ENCODE measurements around the gene INPP4B.

Gene INPP4B

DNA sequence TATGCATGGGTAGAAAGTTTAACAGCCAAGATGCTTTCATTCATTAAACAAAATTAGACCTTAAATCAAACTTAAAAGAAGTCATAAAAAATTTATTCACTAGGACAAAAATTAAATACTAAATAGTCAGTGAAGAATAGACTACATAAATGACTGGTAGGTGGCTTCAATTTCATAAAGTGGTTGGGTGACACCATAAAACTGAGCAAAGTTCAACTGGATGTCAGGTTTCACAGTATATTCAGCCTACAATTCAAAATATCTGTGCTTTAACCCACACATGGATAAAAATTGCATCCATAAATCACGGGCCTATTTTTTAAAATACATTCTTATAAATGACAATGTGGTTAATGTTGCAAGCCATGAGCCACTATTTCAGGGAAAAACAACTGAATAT lies 627.4 kb downstream of the INPP4B start:
- H3K27me3 ChIP-seq (ENCODE audit: low read depth, low read length), result no peaks in the 10 kb centered on the region
- H2AFZ ChIP-seq (ENCODE audit: low read depth, low read length), result no peak overlapping the region
- H3K4me2 ChIP-seq (ENCODE audit: low read length), result no peak overlapping the region
- H3K27ac ChIP-seq (ENCODE audit: low read length), result no peak overlapping the region
- H4K20me1 ChIP-seq (ENCODE audit: insufficient read depth, low read length), result no peaks in the 10 kb centered on the region
- no peaks in the 10 kb centered on the region for H3K9me3 ChIP-seq (ENCODE audit: insufficient read depth, low read length)
- no peaks in the 10 kb centered on the region for H3K36me3 ChIP-seq (replicated peaks; ENCODE audit: low read depth, low read length)
- no peak overlapping the region for H3K9ac ChIP-seq (ENCODE audit: low read length)
- no peaks in the 10 kb centered on the region for H3K4me1 ChIP-seq (ENCODE audit: low read length)
- no peak overlapping the region for H3K4me3 ChIP-seq (ENCODE audit: low read length)
- H3K79me2 ChIP-seq (ENCODE audit: low read length), result no peaks in the 10 kb centered on the region
- TF ChIP-seq, protein P1, sequence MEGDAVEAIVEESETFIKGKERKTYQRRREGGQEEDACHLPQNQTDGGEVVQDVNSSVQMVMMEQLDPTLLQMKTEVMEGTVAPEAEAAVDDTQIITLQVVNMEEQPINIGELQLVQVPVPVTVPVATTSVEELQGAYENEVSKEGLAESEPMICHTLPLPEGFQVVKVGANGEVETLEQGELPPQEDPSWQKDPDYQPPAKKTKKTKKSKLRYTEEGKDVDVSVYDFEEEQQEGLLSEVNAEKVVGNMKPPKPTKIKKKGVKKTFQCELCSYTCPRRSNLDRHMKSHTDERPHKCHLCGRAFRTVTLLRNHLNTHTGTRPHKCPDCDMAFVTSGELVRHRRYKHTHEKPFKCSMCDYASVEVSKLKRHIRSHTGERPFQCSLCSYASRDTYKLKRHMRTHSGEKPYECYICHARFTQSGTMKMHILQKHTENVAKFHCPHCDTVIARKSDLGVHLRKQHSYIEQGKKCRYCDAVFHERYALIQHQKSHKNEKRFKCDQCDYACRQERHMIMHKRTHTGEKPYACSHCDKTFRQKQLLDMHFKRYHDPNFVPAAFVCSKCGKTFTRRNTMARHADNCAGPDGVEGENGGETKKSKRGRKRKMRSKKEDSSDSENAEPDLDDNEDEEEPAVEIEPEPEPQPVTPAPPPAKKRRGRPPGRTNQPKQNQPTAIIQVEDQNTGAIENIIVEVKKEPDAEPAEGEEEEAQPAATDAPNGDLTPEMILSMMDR (IDR thresholded peaks at IDR 0.05; ENCODE audit: low read depth, low read length), result no peak
- no peak for TF ChIP-seq EZH2phosphoT487 (IDR thresholded peaks at IDR 0.05; ENCODE audit: low read depth)

DNA sequence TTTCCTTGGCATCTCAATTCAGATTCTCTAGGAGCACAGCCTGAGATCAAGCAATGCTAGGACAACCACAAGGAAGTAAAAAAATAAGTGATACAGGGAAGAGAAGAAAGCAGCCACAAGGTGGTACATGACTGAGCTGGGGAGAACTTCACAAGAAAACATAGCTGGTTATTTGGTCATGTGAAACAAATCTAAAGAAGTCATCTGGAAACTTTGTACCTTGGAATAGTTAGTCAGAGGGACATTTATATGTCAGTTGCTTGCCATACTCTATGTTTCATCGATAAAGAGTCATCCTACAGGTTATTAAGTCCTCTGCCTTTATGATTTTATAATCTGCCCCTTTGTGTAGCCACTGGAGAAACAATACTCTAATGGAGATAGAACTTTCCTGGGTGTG lies 634.7 kb downstream of the INPP4B start:
- no peak overlapping the region for H3K27ac ChIP-seq (ENCODE audit: low read length)
- TF ChIP-seq, protein P1 (IDR thresholded peaks at IDR 0.05; ENCODE audit: low read depth, low read length), result peak; percentile 14; the same call in 1 of the 2 replicates
- no peak for TF ChIP-seq EZH2phosphoT487 (IDR thresholded peaks at IDR 0.05; ENCODE audit: low read depth)
- H2AFZ ChIP-seq (ENCODE audit: low read depth, low read length), result no peak overlapping the region
- peaks cover 9% of the 10 kb centered on the region for H3K4me1 ChIP-seq (ENCODE audit: low read length)
- no peak overlapping the region for H3K4me3 ChIP-seq (ENCODE audit: low read length)
- H3K4me2 ChIP-seq (ENCODE audit: low read length), result no peak overlapping the region
- no peaks in the 10 kb centered on the region for H3K79me2 ChIP-seq (ENCODE audit: low read length)
- H3K9ac ChIP-seq (ENCODE audit: low read length), result no peak overlapping the region
- no peaks in the 10 kb centered on the region for H3K27me3 ChIP-seq (ENCODE audit: low read depth, low read length)
- H4K20me1 ChIP-seq (ENCODE audit: insufficient read depth, low read length), result no peaks in the 10 kb centered on the region
- H3K9me3 ChIP-seq (ENCODE audit: insufficient read depth, low read length), result 0 out of 2 replicates have a peak, but pooled peaks cover 3% of the 10 kb centered on the region
- no peaks in the 10 kb centered on the region for H3K36me3 ChIP-seq (replicated peaks; ENCODE audit: low read depth, low read length)

DNA sequence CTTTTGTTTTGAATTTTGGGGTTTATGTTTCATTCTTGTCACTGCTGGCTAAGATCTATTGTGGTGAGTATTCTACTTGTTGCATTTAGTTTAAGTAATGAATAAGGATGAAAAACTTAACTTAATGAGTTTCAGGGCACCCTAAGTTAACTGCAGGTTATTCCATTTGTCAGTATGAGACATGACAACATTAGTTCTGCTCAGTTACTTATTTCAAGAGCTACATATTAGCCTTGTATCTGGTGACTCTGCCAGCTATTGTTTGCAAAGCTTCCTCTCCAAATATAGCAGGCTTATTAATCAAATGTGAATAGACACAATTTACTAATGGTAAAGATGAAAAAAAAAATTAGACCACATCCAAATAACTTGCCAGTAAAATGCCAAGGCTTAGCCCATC lies 642.6 kb downstream of the INPP4B start:
- 0 out of 2 replicates have a peak, but pooled peaks cover 3% of the 10 kb centered on the region for H3K9me3 ChIP-seq (ENCODE audit: insufficient read depth, low read length)
- H3K4me3 ChIP-seq (ENCODE audit: low read length), result no peak overlapping the region
- H3K4me1 ChIP-seq (ENCODE audit: low read length), result peaks cover 30% of the 10 kb centered on the region
- H3K4me2 ChIP-seq (ENCODE audit: low read length), result peak overlapping the region; percentile 8; the same call in 1 of the 2 replicates
- TF ChIP-seq, protein P1 (IDR thresholded peaks at IDR 0.05; ENCODE audit: low read depth, low read length), result no peak
- no peak for TF ChIP-seq EZH2phosphoT487 (IDR thresholded peaks at IDR 0.05; ENCODE audit: low read depth)
- H3K27me3 ChIP-seq (ENCODE audit: low read depth, low read length), result peaks cover 33% of the 10 kb centered on the region
- H3K36me3 ChIP-seq (replicated peaks; ENCODE audit: low read depth, low read length), result no peaks in the 10 kb centered on the region
- H4K20me1 ChIP-seq (ENCODE audit: insufficient read depth, low read length), result no peaks in the 10 kb centered on the region
- H3K79me2 ChIP-seq (ENCODE audit: low read length), result no peaks in the 10 kb centered on the region
- H3K27ac ChIP-seq (ENCODE audit: low read length), result no peak overlapping the region
- H3K9ac ChIP-seq (ENCODE audit: low read length), result no peak overlapping the region
- no peak overlapping the region for H2AFZ ChIP-seq (ENCODE audit: low read depth, low read length)

DNA sequence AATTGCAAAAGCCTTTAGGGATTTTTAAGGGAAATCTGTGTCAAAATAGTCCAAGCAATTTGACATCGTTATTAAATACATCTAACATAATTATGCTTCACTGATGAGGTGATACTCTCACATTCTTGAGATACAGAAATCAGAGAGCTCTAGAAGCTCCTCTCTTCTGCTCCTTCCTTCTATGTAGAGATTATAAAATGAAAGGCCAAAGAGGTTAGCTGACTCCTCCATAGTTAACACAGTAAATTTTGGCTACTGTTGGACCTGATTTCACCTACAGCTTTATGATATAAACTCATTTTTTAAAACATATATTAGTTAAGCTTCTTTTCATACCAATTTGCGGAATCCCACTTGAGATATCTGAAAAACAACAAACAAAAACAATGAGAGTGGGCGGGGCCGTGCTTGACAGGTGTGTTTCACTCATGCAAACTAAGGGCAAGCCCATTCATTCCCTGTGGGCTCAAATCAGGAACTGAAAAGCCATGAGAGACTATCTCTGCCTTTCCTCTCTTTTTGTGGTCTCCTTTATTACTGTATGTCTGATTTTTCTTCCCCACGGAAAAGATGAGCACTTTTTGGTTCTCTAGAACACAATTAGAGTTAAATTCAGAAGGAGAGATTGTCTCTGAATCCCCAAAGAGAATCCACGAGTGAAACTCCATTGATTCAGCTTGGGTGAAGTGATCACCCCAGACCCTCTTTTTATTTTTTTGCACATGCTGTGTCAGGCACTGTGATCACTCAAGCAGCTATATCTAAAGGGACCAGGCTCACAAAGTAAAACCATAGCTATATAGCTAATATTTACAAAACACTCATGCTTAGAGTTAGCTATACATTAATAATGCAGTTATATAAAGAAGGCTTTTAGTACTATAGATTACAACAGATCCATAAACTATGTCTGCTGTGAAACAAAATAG lies 643.4 kb downstream of the INPP4B start:
- Histone ChIP-seq H2AFZ (ENCODE audit: low read depth, low read length) (no peak overlapping the region), H3K9me3 (ENCODE audit: insufficient read depth, low read length) (0 out of 2 replicates have a peak, but pooled peaks cover 3% of the 10 kb centered on the region), H3K9ac (ENCODE audit: low read length) (no peak overlapping the region), H3K4me3 (ENCODE audit: low read length) (peak overlapping the region; percentile 55), H3K27ac (ENCODE audit: low read length) (no peak overlapping the region), H3K4me1 (ENCODE audit: low read length) (peaks cover 30% of the 10 kb centered on the region), H4K20me1 (ENCODE audit: insufficient read depth, low read length) (no peaks in the 10 kb centered on the region), H3K79me2 (ENCODE audit: low read length) (no peaks in the 10 kb centered on the region), H3K27me3 (ENCODE audit: low read depth, low read length) (peaks cover 33% of the 10 kb centered on the region), H3K4me2 (ENCODE audit: low read length) (peak overlapping the region; percentile 70), H3K36me3 (replicated peaks; ENCODE audit: low read depth, low read length) (no peaks in the 10 kb centered on the region)
- no peak for TF ChIP-seq EZH2phosphoT487 (IDR thresholded peaks at IDR 0.05; ENCODE audit: low read depth)
- TF ChIP-seq, protein P1 (IDR thresholded peaks at IDR 0.05; ENCODE audit: low read depth, low read length), result no peak
